ENCODE data around the gene SLC5A7.

Gene SLC5A7

DNA sequence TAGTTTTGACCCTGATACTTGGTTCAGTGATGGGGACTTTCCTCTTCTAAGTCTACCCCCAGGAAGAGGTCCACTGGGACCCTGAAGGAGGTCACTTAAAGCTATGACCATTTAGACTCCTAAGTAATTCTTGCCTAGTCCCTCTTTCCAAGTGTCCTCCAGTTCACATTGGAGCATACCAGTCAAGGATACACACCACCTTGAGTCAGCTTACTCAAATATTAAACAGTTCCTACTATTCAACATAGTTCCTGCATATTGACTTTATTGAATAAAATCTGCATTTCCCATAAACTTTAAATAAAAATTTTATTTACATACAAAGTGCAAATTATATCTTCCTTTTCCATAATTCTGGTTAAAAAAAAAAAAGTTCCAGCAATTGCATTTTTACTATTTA lies 36.3 kb downstream of the SLC5A7 start:
- Histone ChIP-seq H3K27ac (ENCODE audit: low read depth, low read length) (no peak overlapping the region), H3K9ac (ENCODE audit: low read length) (no peak overlapping the region), H3K9me3 (ENCODE audit: low read length) (no peaks in the 10 kb centered on the region), H3K27me3 (ENCODE audit: control insufficient read depth in 1 of 2, insufficient read depth in 2 of 2, low read length in 2 of 2) (no peaks in the 10 kb centered on the region), H3K4me1 (ENCODE audit: insufficient read depth, low read length) (no peaks in the 10 kb centered on the region), H3K4me3 (ENCODE audit: low read depth in 1 of 2, low read length in 2 of 2) (no peak overlapping the region), H3K36me3 (ENCODE audit: insufficient read depth, low read length) (no peaks in the 10 kb centered on the region)

DNA sequence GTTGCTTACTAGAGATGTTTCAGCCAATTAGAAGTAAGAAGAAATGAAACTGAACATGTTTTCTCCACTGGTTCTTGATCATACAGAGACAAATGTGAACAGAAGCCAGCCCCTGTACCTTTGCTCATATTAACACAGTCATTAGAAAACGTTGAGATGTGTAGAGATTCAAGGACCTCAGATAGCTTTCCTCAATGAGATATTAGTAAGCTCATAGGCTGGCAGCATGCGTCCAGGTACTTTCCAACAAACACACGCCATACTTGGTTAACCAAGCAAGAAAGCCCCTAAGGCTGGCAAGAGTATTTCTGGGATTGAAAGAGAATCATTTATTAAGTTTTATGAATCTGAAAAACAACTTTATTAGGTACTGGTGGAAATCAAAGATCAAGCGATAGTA lies 37.5 kb downstream of the SLC5A7 start:
- Histone ChIP-seq H3K27me3 (ENCODE audit: control insufficient read depth in 1 of 2, insufficient read depth in 2 of 2, low read length in 2 of 2) (no peaks in the 10 kb centered on the region), H3K9ac (ENCODE audit: low read length) (no peak overlapping the region), H3K4me3 (ENCODE audit: low read depth in 1 of 2, low read length in 2 of 2) (no peak overlapping the region), H3K36me3 (ENCODE audit: insufficient read depth, low read length) (no peaks in the 10 kb centered on the region), H3K27ac (ENCODE audit: low read depth, low read length) (no peak overlapping the region), H3K4me1 (ENCODE audit: insufficient read depth, low read length) (no peaks in the 10 kb centered on the region), H3K9me3 (ENCODE audit: low read length) (no peaks in the 10 kb centered on the region)

DNA sequence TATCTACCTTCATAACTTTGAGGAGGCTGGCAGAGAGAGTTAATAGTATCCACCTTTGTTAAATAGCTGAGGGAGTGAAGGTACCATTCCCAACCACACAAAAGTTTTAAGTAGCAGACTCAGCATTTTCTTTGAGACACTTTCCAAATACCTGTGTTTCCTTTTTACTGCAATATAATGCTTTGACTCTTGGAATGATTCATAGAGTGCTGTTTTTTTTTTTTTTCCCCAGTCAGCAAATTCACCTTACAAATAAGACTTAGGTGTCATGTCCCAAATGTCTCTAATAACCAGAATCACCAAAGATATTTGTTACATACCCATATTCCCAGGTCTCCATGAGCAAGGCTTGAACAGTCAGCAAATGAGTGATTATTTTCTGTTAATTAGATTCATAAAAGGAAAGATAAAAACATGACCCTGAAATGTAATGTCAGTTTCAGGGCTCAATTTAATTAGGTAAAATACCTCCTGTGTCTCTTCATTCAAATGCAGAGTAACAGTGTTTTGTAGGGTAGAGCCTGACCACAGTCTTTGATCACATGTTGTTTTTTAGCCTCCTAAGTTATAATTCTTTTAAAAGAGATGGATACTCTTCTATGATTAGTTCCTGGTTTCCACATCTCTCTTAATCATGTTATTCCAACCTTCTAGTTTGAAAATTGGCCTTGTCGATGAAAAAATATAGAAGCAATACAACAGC lies 39.9 kb downstream of the SLC5A7 start:
- Histone ChIP-seq H3K9ac (ENCODE audit: low read length) (no peak overlapping the region), H3K4me1 (ENCODE audit: insufficient read depth, low read length) (peaks cover 15% of the 10 kb centered on the region), H3K4me3 (ENCODE audit: low read depth in 1 of 2, low read length in 2 of 2) (no peak overlapping the region), H3K9me3 (ENCODE audit: low read length) (no peaks in the 10 kb centered on the region), H3K27ac (ENCODE audit: low read depth, low read length) (no peak overlapping the region), H3K27me3 (ENCODE audit: control insufficient read depth in 1 of 2, insufficient read depth in 2 of 2, low read length in 2 of 2) (no peaks in the 10 kb centered on the region), H3K36me3 (ENCODE audit: insufficient read depth, low read length) (no peaks in the 10 kb centered on the region)

DNA sequence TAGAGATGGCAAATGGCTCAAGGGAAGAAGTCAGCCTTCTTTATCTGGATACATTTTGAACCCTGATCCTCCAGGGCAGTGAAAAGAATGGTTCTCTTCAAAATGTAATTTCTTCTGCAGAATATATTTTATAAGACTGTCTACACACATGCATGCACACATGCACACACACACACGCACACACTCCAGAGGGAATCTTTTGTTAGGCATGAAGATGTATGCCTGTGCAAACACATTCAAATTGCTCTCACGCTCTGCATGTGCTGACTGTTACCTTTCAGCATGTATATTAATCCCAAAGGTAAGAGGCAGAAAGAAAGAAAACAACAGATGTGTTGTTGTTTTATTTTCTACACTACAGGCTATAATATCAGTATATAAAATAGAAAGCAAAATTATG lies 43.2 kb downstream of the SLC5A7 start:
- peaks cover 15% of the 10 kb centered on the region for H3K4me1 ChIP-seq (ENCODE audit: insufficient read depth, low read length)
- no peak overlapping the region for H3K27ac ChIP-seq (ENCODE audit: low read depth, low read length)
- no peaks in the 10 kb centered on the region for H3K36me3 ChIP-seq (ENCODE audit: insufficient read depth, low read length)
- H3K4me3 ChIP-seq (ENCODE audit: low read depth in 1 of 2, low read length in 2 of 2), result no peak overlapping the region
- no peaks in the 10 kb centered on the region for H3K9me3 ChIP-seq (ENCODE audit: low read length)
- no peak overlapping the region for H3K9ac ChIP-seq (ENCODE audit: low read length)
- no peaks in the 10 kb centered on the region for H3K27me3 ChIP-seq (ENCODE audit: control insufficient read depth in 1 of 2, insufficient read depth in 2 of 2, low read length in 2 of 2)

DNA sequence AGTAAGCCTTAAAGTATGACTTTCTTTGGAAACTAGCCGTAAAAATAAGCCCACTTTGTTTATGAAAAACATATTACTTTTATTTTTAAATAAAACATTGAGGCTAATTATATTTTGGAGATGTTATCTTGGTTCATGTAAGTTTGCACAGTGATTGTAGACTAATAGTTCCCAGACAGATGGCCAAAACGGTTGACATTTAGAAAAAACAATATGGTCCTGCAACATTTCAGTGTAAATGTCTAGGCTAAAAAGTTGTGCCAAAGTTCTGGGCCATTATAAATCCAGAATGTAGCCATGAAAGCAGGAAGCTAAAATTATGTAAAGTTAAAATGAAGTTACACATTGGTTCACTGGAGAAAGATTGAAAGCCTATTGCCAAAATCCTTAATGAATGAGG lies 43.6 kb downstream of the SLC5A7 start:
- H3K27ac ChIP-seq (ENCODE audit: low read depth, low read length), result no peak overlapping the region
- H3K9ac ChIP-seq (ENCODE audit: low read length), result no peak overlapping the region
- H3K9me3 ChIP-seq (ENCODE audit: low read length), result no peaks in the 10 kb centered on the region
- H3K4me1 ChIP-seq (ENCODE audit: insufficient read depth, low read length), result peaks cover 15% of the 10 kb centered on the region
- H3K27me3 ChIP-seq (ENCODE audit: control insufficient read depth in 1 of 2, insufficient read depth in 2 of 2, low read length in 2 of 2), result no peaks in the 10 kb centered on the region
- H3K36me3 ChIP-seq (ENCODE audit: insufficient read depth, low read length), result no peaks in the 10 kb centered on the region
- no peak overlapping the region for H3K4me3 ChIP-seq (ENCODE audit: low read depth in 1 of 2, low read length in 2 of 2)

DNA sequence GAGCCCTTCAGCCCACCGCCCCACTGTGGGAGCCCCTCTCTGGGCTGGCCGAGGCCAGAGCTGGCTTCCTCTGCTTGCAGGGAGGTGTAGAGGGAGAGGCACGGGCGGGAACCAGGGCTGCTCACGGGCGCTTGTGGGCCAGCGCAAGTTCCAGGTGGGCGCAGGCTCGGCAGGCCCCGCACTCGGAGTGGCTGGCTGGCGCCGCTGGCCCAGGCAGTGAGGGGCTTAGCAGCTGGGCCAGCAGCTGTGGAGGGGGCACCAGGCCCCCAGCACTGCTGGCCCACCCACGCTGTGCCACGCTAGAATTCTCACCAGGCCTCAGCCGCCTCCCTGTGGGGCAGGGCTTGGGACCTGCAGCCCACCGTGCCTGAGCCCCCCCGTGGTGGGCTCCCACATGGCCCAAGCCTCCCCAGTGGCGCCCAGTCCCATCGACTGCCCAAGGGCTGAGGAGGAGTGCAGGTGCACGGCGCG lies 45.2 kb downstream of the SLC5A7 start:
- Histone ChIP-seq H3K27ac (ENCODE audit: low read depth, low read length) (no peak overlapping the region), H3K9me3 (ENCODE audit: low read length) (no peaks in the 10 kb centered on the region), H3K36me3 (ENCODE audit: insufficient read depth, low read length) (no peaks in the 10 kb centered on the region), H3K9ac (ENCODE audit: low read length) (no peak overlapping the region), H3K4me1 (ENCODE audit: insufficient read depth, low read length) (peaks cover 15% of the 10 kb centered on the region), H3K4me3 (ENCODE audit: low read depth in 1 of 2, low read length in 2 of 2) (no peak overlapping the region), H3K27me3 (ENCODE audit: control insufficient read depth in 1 of 2, insufficient read depth in 2 of 2, low read length in 2 of 2) (no peaks in the 10 kb centered on the region)

DNA sequence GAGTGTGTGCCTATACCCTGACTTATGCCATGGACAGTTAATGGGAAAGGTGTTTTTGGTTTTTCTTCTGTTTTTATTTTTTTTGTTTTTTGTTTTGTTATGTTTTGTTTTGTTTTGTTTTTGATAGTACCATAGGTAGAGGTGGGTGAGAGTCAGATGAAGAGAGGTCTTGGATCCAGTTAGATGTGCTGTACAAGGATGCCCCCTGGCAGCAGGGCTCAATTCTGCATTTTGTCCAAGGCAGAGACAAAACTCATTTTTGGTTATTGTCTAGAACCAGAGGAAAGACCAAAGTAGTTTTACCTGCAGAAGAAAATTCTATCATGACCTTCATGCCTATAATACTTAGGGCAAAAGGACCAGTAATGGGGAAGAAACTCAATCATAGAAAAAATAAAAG lies 48.5 kb downstream of the SLC5A7 start:
- H3K27me3 ChIP-seq (ENCODE audit: control insufficient read depth in 1 of 2, insufficient read depth in 2 of 2, low read length in 2 of 2), result no peaks in the 10 kb centered on the region
- H3K9me3 ChIP-seq (ENCODE audit: low read length), result no peaks in the 10 kb centered on the region
- peaks cover 5% of the 10 kb centered on the region for H3K4me1 ChIP-seq (ENCODE audit: insufficient read depth, low read length)
- no peak overlapping the region for H3K27ac ChIP-seq (ENCODE audit: low read depth, low read length)
- no peak overlapping the region for H3K4me3 ChIP-seq (ENCODE audit: low read depth in 1 of 2, low read length in 2 of 2)
- no peak overlapping the region for H3K9ac ChIP-seq (ENCODE audit: low read length)
- no peaks in the 10 kb centered on the region for H3K36me3 ChIP-seq (ENCODE audit: insufficient read depth, low read length)

DNA sequence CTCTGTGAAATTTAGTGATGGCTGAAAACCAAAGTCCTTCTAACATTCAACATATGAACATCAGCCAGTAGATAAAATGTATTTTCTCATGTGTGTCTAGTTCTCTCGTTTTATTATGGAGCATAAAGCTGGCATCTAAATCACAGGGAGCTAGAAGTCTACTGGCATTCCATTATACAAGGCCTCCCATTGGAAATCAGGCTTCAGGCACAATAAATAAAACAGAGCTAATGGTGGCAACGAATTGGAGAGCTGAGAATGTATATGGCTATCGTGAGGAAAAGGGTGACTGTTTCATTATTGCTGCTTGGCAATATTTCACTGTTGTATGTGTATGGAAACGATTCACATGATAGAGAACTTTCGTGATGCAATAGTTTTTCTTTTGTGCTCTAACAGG lies 62.4 kb downstream of the SLC5A7 start:
- no peaks in the 10 kb centered on the region for H3K36me3 ChIP-seq (ENCODE audit: insufficient read depth, low read length)
- no peak overlapping the region for H3K9ac ChIP-seq (ENCODE audit: low read length)
- H3K9me3 ChIP-seq (ENCODE audit: low read length), result no peaks in the 10 kb centered on the region
- no peaks in the 10 kb centered on the region for H3K27me3 ChIP-seq (ENCODE audit: control insufficient read depth in 1 of 2, insufficient read depth in 2 of 2, low read length in 2 of 2)
- H3K4me1 ChIP-seq (ENCODE audit: insufficient read depth, low read length), result no peaks in the 10 kb centered on the region
- no peak overlapping the region for H3K27ac ChIP-seq (ENCODE audit: low read depth, low read length)
- no peak overlapping the region for H3K4me3 ChIP-seq (ENCODE audit: low read depth in 1 of 2, low read length in 2 of 2)

DNA sequence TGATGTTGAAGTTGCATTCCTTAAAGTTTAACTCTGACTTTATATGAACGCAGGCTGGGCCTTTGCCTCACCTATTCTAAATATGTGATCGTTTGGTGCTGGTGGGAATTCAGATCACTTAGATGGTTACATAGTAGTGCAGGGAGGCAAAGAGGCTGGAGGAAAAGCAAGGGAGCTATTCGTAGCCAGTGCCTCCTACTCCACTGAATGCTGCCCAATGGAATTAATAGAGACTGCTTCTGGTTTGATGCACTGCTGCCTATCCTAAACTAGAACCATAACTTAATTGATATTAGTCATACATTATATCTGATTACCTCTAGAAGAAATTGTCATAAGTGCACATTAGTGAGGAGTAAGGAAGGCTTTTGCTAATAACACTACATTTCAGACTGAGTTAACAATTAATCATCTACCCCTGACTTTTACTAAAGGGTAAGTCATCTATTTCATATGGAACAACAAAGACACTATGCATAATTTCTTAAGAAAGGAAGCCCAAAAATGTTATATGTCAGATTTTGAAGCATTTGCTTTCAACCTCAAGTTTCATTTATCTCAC lies 72.3 kb downstream of the SLC5A7 start:
- Histone ChIP-seq H3K36me3 (ENCODE audit: insufficient read depth, low read length) (no peaks in the 10 kb centered on the region), H3K4me1 (ENCODE audit: insufficient read depth, low read length) (no peaks in the 10 kb centered on the region), H3K27ac (ENCODE audit: low read depth, low read length) (no peak overlapping the region), H3K9me3 (ENCODE audit: low read length) (no peaks in the 10 kb centered on the region), H3K9ac (ENCODE audit: low read length) (no peak overlapping the region), H3K27me3 (ENCODE audit: control insufficient read depth in 1 of 2, insufficient read depth in 2 of 2, low read length in 2 of 2) (no peaks in the 10 kb centered on the region), H3K4me3 (ENCODE audit: low read depth in 1 of 2, low read length in 2 of 2) (no peak overlapping the region)

DNA sequence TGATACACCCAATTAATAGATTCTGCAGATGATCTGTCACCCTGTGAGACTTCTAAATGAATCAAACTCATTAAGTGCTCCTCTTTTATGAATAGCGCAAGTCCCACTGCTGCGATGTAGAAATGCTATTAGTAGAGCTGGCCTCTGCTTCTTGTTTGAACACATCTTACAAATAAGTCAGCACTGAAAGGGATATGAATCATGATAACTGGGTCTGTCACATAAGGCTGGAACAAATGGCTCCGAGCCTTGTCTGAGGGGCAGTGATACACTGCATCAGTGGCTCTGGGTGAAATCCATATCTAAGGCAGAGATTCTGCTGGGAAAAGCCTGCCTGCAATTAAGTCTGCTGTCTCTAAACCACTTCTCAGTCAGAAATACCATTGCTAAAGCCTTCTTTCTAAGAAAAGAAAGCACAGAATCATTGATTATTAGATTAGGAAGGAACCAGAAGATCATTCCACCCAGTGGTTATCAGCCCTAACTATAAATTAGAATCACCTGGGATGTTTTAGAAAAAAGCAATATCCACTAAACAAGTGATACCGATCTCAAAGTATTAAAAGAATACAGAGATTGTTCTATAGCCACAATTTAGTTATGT lies 75.2 kb downstream of the SLC5A7 start:
- no peaks in the 10 kb centered on the region for H3K4me1 ChIP-seq (ENCODE audit: insufficient read depth, low read length)

More for the DNA sequence above, 75.2 kb downstream of the SLC5A7 start:
- Histone ChIP-seq H3K27ac (ENCODE audit: low read depth, low read length) (no peak overlapping the region), H3K36me3 (ENCODE audit: insufficient read depth, low read length) (no peaks in the 10 kb centered on the region), H3K9ac (ENCODE audit: low read length) (no peak overlapping the region), H3K9me3 (ENCODE audit: low read length) (no peaks in the 10 kb centered on the region), H3K4me3 (ENCODE audit: low read depth in 1 of 2, low read length in 2 of 2) (no peak overlapping the region), H3K27me3 (ENCODE audit: control insufficient read depth in 1 of 2, insufficient read depth in 2 of 2, low read length in 2 of 2) (no peaks in the 10 kb centered on the region)
